HG02798 (cell line): ENCODE measurements around the gene KCNJ12.
A peak's percentile ranks its signal among the peaks of the same experiment; 100 is the strongest.
"Not testable (repeated sequence)": the region's sequence is repeated elsewhere in the genome, so short reads cannot be mapped to it uniquely, and the experiment has no call there.

Source experiments
- ATAC-seq: cut with Tn5 transposase; IDR thresholded peaks from one replicate; pipeline ENCODE4 v1.9.1; 2021; ENCODE audit warnings: mild to moderate bottlenecking; ENCODE audit not compliant: unreplicated experiment, poor library complexity

KCNJ12 gene

DNA sequence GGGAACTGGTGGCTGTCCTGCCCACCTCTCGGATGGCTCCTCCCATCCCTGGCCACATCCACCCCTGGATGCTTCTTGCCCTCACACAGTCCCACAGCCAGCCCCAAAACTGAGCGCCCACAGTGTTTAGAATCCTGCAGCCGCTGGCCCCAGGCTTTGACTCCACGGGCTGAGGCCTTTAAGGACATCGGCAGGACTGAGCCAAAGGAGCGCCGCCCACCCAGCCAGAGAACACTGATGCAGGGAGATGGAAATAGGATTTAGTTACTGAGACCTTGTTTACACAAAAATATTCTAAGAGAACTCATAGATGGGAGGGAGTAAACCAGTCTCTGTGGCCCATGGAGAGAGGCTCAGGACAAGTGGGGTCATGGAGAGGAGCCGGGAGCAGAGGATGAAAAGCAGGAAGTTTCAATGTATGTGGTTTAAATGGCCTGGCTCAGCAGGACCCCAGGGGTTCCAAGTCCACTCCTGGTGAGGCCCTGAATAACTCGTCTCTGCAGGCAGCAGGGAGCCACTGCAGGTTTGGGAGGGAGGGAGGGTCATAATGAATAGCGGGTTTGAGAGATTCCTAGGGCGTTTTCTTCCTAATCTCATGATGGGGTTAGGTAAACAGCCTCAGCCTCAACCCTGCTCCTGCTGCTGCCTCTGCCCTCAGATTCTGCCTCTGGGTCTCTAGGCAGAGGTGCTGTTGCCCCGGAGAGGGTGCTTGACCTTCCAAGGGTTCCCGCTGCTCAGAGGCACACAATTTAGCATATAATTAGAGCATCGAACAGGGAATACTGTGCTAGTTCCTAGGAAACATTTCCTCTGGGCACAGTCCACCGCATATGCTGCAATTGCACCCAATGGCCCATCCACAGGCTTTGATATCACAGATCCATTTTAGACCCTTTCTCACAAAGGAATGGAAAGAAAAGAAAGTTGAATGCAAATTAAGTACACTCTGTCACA, 61.0 kb downstream of the KCNJ12 start:
- ATAC-seq = not testable (repeated sequence)

DNA sequence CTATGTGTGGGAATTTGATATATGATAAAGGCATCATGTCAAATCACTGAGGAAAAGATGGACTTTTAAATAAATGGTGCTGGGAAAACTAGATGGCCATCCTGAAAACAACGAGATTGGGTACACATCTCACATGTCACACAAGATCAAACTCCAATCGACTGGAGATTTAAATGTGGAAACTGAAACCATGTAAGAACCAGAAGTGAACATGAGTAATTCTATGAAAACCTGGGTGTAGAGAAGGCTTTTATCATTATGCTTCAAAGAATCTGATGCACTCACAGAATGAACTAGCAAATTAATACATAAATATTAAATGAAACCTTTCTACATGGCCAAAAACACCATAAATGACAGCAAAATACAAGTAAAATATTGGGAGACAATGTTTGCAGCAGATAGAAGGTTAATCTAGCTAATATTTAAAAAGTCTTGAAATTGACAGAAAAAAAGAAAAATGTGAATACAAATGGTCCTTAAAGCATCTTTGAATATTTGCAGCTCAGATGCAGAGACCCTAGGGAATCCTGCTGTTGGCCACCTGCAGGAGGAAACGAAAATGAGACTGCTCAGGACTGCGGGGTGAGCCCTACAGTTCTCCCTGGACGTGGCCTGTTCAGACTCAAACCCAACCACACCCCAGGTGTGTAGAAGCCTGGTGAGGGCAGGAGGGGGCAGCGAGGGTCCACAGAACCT, 62.3 kb downstream of the KCNJ12 start:
- not testable (repeated sequence) for ATAC-seq

DNA sequence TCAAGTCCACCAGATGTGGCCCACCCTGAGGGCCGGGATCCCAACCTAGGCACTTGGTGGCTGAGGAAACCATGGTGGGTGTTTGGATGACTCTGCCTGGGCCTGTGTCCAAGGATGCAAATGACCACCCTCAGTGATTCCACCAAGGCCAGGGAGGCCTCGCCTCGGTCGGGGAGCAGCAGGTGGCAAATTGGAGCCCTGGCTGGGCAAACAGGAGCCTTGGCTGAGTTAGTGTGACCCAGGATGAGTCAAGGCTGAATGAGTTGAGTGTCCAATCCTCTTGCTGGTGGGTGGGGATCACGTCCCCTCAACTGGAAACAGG, 62.8 kb downstream of the KCNJ12 start:
- not testable (repeated sequence) for ATAC-seq

DNA sequence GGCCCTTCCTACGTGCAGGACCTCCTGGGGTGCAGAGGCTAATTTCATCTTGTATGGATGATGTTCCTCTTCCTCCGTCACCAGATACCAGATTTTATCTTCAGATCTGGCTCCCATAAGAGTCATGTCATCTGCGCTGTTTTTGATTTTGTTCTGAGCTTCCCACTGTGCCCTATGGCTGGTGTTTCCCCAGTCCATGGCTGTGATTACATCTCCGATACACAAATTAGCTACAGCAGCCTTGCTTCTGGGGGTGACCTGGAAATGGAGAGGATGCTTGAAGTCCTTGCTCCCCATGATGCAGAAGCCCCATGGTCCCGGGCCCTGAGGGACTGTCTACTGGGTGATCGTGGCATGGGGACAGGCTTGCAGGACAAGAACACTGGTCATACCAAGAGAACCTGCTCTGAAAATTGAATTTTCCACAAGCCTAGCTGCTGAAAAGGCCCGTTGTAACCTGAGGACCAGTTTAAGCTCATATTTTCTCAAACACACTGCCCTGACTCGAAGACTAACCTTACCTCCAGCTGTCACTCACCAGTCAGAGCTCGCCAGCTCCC, 69.0 kb downstream of the KCNJ12 start:
- ATAC-seq = no peak

DNA sequence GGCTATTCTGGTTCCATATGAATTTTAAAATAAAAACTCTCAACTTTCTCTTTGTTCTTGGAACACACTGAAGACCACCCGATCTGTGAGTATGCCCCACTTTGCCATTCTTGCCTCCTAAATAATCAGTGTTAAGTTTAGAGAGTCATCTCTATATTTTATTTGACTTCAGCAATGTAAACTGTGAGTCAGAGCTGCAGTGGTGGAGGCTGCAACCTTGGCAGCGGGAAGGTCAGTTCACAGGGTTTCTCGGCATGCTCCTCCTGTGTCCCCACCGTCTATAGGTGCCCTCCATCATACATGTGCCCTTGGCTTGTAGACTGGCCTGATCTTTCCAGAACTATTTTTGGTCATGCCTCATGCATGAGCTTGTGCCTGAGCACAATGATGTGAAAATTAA, 71.4 kb downstream of the KCNJ12 start:
- ATAC-seq = not testable (repeated sequence)

DNA sequence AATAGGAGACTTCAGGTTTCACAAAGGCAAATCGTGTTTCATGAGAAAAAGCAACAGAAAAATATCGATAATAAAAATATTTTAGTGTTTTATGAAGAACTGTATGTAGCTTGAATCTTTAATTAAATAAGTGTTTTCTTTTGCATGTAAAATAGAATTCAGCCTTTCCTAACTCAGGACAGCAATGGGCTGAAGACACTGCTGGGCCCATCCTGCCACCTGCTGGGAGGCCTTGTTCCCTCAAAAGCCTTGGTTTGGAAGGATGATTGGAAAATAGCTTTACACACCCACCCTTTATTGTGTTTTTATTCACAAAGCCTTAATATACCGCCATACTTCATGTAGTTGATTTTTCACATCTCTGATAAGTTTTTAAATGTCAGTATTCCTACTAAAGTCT, 73.7 kb downstream of the KCNJ12 start:
- not testable (repeated sequence) for ATAC-seq

GRCh38 chr17:21451975-21452374, 75.8 kb downstream of the KCNJ12 start:
- no peak for ATAC-seq

GRCh38 chr17:21452377-21453143, 76.4 kb downstream of the KCNJ12 start:
- no peak for ATAC-seq

DNA sequence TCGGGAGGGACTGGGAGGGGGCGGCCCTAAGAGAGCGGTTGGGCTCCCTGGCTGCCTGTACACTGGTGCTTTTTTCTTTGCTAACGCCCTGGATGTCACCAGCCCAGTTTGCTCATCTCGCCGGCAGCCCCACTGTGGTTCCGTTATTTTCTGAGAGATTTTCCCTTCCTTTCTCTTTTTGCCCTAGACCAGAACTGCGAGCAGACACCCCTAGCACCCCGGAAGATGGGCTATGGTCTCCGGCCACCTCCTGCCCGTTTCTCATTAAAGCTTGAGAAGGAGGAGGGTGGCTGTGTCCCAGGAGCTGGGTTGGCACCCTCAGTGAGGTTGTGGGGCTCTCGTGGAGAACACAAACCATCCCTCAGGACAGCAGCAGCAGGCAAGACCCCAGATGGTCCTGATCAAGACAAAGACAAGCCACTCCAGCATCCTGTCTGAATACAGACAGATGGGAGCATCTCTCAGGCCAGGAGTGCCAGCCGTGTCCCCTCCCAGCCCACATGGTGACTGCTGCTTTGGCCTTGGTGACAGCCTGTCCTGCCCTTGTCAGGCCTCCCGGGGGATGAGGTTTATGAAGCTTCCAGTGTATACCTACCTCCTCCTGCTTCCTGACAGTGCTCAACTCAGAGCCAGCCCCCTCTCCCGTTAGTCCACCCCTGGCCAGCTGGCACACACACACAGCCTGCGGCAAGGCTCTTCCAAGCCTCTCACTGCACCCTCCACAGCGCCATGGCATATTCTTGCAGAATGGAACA, 77.2 kb downstream of the KCNJ12 start:
- no peak for ATAC-seq

- ATAC-seq = not testable (repeated sequence)
Observed at GRCh38 chr17:21454006-21454405, 77.8 kb downstream of the KCNJ12 start.

GRCh38 chr17:21454441-21454840, 78.3 kb downstream of the KCNJ12 start:
- no peak for ATAC-seq

GRCh38 chr17:21455761-21456160, 79.6 kb downstream of the KCNJ12 start:
- ATAC-seq = no peak

GRCh38 chr17:21456449-21456848, 80.3 kb downstream of the KCNJ12 start:
- not testable (repeated sequence) for ATAC-seq

DNA sequence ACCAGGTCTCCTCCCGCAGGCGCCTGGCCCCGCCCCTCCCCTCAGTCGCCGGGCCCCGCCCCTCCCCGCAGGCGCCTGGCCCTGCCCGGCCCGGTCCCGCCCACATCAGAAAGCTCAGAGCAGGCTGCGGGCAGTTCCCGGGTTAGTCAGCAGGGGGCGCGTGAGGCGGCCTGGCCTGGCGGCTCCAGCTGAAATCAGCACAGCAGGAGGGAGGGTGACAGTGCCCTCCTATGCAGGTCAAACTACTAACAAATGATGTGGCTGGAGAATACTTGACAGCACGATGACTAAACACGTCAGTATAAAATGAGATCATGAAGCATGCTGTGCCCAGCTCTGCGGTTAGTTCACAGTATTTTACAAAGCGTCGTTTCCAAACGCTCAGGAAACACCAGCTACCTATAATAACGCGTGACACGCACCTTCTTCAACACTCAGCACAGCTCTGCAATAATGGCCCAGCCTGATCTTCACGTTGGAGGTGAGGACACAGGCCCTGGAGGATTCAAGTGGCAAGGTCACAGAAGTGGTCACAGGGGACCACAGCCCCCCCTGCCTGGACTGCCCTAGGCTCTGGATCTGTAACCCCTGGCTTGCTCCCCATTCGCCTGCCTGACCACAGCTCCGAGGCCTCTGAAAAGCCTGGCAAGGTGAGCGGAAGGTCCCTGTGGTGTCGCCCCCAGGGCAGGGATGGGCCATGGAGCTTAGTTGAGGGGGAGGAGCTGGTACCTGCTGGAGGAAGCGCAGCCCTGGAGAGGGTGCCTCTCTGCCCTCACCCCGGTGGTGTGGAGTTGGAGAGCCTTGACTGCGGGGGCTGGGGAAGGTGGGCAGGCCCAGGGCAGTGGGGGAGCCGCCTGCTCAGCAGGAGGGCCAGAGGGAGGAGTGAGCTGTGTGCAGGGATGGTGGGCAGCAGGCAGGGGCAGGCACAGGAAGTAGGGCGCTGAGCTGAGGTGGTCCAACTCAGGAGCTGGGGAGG, 81.2 kb downstream of the KCNJ12 start:
- ATAC-seq = peak; percentile 86

- no peak for ATAC-seq
Observed at GRCh38 chr17:21458054-21458453, 81.9 kb downstream of the KCNJ12 start.

GRCh38 chr17:21459536-21459935, 83.4 kb downstream of the KCNJ12 start:
- no peak for ATAC-seq

- ATAC-seq = no peak
Observed at GRCh38 chr17:21460358-21460757, 84.2 kb downstream of the KCNJ12 start.

DNA sequence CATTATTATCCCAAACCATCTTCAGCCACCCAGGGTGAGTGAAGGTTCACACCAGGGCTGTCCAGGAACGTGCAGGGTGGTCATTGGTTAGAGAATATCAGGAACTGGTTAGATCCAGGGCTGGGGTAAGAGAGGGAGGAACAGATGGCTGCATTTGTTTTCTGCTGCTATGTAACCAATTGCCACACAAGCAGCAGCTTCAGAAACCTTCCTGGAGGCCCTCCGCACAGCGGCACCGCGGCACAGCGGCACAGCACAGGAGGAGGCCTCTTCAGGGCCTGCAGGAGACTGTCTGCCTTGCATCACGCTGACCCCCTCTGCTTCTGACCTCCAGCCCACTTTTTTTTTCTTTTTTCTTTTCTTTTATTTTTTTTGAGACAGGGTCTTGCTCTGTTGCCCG, 86.1 kb downstream of the KCNJ12 start:
- ATAC-seq = no peak

GRCh38 chr17:21463204-21463661, 87.1 kb downstream of the KCNJ12 start:
- ATAC-seq = no peak
